ENCODE data around the gene LLGL1. TPM values are rescaled to one million over a fixed set of nuclear protein-coding genes. Genes with fewer than 3 reads are reported as not detected.

LLGL1 gene
- total and polyA plus RNA-seq, 2 donors from 2014 or later, result 8.0 to 13.7 TPM

DNA sequence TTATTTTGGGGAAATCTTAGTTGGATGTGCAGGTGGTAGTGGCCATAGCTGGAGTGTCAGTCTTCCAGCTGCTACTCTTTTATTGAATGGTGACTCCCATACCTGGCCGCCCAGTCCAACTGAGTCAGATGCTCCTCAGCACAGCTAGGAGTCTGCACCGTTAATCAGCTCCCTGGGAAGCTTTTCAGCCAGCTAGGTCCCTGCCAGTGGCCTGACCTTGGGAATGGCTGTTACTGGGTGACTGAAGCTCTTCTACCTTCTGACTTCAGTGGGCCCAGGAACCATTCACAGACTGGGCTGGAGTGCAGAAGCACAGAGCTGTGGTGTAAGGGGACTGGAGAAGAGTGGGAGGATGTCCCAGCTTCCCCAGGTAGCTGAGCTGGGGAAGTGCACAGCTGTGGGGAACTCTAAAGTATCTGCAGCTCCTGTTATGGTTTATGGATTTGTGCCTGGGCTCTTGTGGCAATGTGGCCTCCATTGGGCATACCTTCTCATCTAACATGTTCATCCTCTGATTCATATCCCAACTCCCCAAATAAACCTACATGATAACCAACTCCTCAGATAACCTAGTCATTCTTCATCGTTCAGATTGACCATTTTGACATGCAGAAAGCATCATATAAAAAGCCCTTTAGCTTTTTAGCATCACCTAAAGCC, 27.8 kb upstream of the LLGL1 start:
- H3K9ac ChIP-seq (ENCODE audit: low read length in 3 of 3), result no peak overlapping the region
- H3K4me3 ChIP-seq (ENCODE audit: low read length in 3 of 3), result no peak overlapping the region
- TF ChIP-seq, protein P1, sequence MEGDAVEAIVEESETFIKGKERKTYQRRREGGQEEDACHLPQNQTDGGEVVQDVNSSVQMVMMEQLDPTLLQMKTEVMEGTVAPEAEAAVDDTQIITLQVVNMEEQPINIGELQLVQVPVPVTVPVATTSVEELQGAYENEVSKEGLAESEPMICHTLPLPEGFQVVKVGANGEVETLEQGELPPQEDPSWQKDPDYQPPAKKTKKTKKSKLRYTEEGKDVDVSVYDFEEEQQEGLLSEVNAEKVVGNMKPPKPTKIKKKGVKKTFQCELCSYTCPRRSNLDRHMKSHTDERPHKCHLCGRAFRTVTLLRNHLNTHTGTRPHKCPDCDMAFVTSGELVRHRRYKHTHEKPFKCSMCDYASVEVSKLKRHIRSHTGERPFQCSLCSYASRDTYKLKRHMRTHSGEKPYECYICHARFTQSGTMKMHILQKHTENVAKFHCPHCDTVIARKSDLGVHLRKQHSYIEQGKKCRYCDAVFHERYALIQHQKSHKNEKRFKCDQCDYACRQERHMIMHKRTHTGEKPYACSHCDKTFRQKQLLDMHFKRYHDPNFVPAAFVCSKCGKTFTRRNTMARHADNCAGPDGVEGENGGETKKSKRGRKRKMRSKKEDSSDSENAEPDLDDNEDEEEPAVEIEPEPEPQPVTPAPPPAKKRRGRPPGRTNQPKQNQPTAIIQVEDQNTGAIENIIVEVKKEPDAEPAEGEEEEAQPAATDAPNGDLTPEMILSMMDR (IDR thresholded peaks at IDR 0.05; ENCODE audit: borderline replicate concordance, extremely low read depth, insufficient read depth), result no peak
- no peak overlapping the region for H3K27ac ChIP-seq (ENCODE audit: low read depth in 2 of 2, low read length in 2 of 2)
- no peaks in the 10 kb centered on the region for H3K9me3 ChIP-seq (ENCODE audit: control insufficient read depth in 2 of 3, insufficient read depth in 1 of 3, low read length in 3 of 3)
- H3K4me1 ChIP-seq (ENCODE audit: control insufficient read depth in 2 of 3, insufficient read depth in 2 of 3, low read depth in 1 of 3, low read length in 3 of 3), result peaks cover 0 to 48% (median 37%) of the 10 kb centered on the region in 3 donors
- DNase-seq, result no peak
- no peak for FAIRE-seq
- intact Hi-C loops (cut with DNase I), result no loop called here
- peaks cover 0 to 39% (median 28%) of the 10 kb centered on the region in 3 donors for H3K36me3 ChIP-seq (ENCODE audit: control insufficient read depth in 2 of 3, insufficient read depth in 3 of 3, low read length in 3 of 3)
- no peaks in the 10 kb centered on the region for H3K27me3 ChIP-seq (ENCODE audit: control insufficient read depth, insufficient read depth, low read length)

DNA sequence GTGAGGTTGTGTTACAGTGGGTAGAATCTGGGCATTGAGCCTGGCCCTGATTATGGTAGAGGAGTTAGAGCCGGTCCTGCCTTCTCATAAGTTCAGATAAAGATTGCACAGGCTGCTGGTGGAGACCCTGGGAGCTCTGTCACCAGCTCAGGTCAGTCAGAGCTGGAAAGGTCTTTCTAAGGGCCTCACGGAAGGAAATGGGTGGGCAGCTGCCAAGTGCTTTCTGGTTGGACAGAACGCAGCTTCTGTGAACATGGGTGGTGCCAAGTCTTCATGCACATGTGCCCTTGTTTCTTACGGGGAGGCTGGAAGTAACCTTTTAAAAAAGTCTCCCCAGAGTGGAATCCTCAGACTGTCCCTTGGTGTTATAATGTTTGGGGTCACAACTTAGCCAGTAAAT, 26.9 kb upstream of the LLGL1 start:
- H3K9me3 ChIP-seq (ENCODE audit: control insufficient read depth in 2 of 3, insufficient read depth in 1 of 3, low read length in 3 of 3), result no peaks in the 10 kb centered on the region
- FAIRE-seq, result no peak
- peaks cover 0 to 43% (median 30%) of the 10 kb centered on the region in 3 donors for H3K36me3 ChIP-seq (ENCODE audit: control insufficient read depth in 2 of 3, insufficient read depth in 3 of 3, low read length in 3 of 3)
- DNase-seq, result no peak
- H3K9ac ChIP-seq (ENCODE audit: low read length in 3 of 3), result no peak overlapping the region
- intact Hi-C loops (cut with DNase I), result no loop called here
- TF ChIP-seq, protein P1 (IDR thresholded peaks at IDR 0.05; ENCODE audit: borderline replicate concordance, extremely low read depth, insufficient read depth), result no peak
- H3K27ac ChIP-seq (ENCODE audit: low read depth in 2 of 2, low read length in 2 of 2), result no peak overlapping the region
- peaks cover 0 to 54% (median 36%) of the 10 kb centered on the region in 3 donors for H3K4me1 ChIP-seq (ENCODE audit: control insufficient read depth in 2 of 3, insufficient read depth in 2 of 3, low read depth in 1 of 3, low read length in 3 of 3)
- H3K4me3 ChIP-seq (ENCODE audit: low read length in 3 of 3), result no peak overlapping the region
- no peaks in the 10 kb centered on the region for H3K27me3 ChIP-seq (ENCODE audit: control insufficient read depth, insufficient read depth, low read length)

DNA sequence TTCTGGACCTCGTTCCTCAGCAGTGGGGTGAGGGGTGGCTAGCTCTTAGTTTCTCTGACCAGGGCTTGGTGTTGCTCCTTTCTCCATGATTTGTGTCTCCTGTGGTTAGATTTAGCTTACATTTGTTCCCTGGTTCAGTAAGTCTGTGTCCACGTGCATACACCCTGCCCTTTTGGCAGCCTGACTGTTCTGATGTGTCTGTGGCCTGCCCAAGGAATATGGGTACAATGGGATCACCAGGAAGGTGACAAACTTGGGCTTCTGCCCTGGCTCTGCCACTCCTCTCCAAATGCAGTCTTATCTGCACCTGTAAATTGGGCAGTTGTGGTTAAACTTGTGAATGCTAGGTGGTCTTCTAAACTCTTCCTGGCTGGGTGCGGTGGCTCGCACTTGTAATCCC, 24.3 kb upstream of the LLGL1 start:
- Histone ChIP-seq H3K4me3 (ENCODE audit: low read length in 3 of 3) (no peak overlapping the region), H3K9ac (ENCODE audit: low read length in 3 of 3) (no peak overlapping the region), H3K36me3 (ENCODE audit: control insufficient read depth in 2 of 3, insufficient read depth in 3 of 3, low read length in 3 of 3) (peaks cover 2 to 38% (median 28%) of the 10 kb centered on the region in 3 donors), H3K27ac (ENCODE audit: low read depth in 2 of 2, low read length in 2 of 2) (no peak overlapping the region), H3K27me3 (ENCODE audit: control insufficient read depth, insufficient read depth, low read length) (no peaks in the 10 kb centered on the region), H3K9me3 (ENCODE audit: control insufficient read depth in 2 of 3, insufficient read depth in 1 of 3, low read length in 3 of 3) (no peaks in the 10 kb centered on the region), H3K4me1 (ENCODE audit: control insufficient read depth in 2 of 3, insufficient read depth in 2 of 3, low read depth in 1 of 3, low read length in 3 of 3) (peaks cover 0 to 46% (median 26%) of the 10 kb centered on the region in 3 donors)
- intact Hi-C loops (cut with DNase I), result no loop called here
- no peak for DNase-seq
- no peak for FAIRE-seq
- TF ChIP-seq, protein P1 (IDR thresholded peaks at IDR 0.05; ENCODE audit: borderline replicate concordance, extremely low read depth, insufficient read depth), result no peak
